ENCODE data around the gene KLHL24. TPM values are rescaled to one million over a fixed set of nuclear protein-coding genes. Genes with fewer than 3 reads are reported as not detected.

KLHL24 gene
- polyA plus RNA-seq, 1 donor from 2014 or later, result 92.1 TPM

DNA sequence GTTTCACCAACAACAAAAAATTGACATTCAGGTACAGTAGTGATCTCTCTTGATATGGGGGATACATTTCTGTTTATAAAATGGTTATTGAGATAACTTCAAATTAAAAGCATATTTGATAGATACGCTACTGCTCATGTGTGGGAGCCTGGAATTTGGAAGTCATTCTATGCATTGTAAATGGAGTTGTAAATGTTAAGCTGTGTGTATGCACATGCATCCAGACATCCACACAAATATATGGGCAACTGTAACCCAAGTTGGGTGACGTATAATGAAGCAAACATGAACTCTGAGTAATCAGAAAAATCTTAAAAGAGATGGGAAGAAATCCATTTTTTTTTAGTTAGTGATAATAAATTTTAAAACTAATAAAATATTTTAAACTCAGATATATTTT lies 9.8 kb downstream of the KLHL24 start:
- H3K4me3 ChIP-seq (ENCODE audit: low read length), result no peak overlapping the region
- H3K9me2 ChIP-seq (ENCODE audit: insufficient read depth, low read length), result no peaks in the 10 kb centered on the region
- H3K27ac ChIP-seq (ENCODE audit: low read length), result no peak overlapping the region
- peaks cover 70% of the 10 kb centered on the region for H3K79me2 ChIP-seq (replicated peaks; ENCODE audit: insufficient read depth, low read length)
- peaks cover 9% of the 10 kb centered on the region for H4K20me1 ChIP-seq (ENCODE audit: insufficient read depth)
- H3F3A ChIP-seq (ENCODE audit: insufficient read depth, low read length, poor library complexity, severe bottlenecking), result no peaks in the 10 kb centered on the region
- TF ChIP-seq, protein P1, sequence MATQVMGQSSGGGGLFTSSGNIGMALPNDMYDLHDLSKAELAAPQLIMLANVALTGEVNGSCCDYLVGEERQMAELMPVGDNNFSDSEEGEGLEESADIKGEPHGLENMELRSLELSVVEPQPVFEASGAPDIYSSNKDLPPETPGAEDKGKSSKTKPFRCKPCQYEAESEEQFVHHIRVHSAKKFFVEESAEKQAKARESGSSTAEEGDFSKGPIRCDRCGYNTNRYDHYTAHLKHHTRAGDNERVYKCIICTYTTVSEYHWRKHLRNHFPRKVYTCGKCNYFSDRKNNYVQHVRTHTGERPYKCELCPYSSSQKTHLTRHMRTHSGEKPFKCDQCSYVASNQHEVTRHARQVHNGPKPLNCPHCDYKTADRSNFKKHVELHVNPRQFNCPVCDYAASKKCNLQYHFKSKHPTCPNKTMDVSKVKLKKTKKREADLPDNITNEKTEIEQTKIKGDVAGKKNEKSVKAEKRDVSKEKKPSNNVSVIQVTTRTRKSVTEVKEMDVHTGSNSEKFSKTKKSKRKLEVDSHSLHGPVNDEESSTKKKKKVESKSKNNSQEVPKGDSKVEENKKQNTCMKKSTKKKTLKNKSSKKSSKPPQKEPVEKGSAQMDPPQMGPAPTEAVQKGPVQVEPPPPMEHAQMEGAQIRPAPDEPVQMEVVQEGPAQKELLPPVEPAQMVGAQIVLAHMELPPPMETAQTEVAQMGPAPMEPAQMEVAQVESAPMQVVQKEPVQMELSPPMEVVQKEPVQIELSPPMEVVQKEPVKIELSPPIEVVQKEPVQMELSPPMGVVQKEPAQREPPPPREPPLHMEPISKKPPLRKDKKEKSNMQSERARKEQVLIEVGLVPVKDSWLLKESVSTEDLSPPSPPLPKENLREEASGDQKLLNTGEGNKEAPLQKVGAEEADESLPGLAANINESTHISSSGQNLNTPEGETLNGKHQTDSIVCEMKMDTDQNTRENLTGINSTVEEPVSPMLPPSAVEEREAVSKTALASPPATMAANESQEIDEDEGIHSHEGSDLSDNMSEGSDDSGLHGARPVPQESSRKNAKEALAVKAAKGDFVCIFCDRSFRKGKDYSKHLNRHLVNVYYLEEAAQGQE (IDR thresholded peaks at IDR 0.05; ENCODE audit: borderline replicate concordance), result no peak
- TF ChIP-seq MXI1 (conservative IDR thresholded peaks at IDR 0.05; ENCODE audit: poor library complexity, severe bottlenecking), result no peak
- no peak for TF ChIP-seq TAF1 (IDR thresholded peaks at IDR 0.05; ENCODE audit: low read depth)
- TF ChIP-seq RAD21 (conservative IDR thresholded peaks at IDR 0.05), result no peak
- TF ChIP-seq, protein P2, sequence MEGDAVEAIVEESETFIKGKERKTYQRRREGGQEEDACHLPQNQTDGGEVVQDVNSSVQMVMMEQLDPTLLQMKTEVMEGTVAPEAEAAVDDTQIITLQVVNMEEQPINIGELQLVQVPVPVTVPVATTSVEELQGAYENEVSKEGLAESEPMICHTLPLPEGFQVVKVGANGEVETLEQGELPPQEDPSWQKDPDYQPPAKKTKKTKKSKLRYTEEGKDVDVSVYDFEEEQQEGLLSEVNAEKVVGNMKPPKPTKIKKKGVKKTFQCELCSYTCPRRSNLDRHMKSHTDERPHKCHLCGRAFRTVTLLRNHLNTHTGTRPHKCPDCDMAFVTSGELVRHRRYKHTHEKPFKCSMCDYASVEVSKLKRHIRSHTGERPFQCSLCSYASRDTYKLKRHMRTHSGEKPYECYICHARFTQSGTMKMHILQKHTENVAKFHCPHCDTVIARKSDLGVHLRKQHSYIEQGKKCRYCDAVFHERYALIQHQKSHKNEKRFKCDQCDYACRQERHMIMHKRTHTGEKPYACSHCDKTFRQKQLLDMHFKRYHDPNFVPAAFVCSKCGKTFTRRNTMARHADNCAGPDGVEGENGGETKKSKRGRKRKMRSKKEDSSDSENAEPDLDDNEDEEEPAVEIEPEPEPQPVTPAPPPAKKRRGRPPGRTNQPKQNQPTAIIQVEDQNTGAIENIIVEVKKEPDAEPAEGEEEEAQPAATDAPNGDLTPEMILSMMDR (IDR thresholded peaks at IDR 0.05; ENCODE audit: poor library complexity, severe bottlenecking), result no peak
- TF ChIP-seq EZH2 (IDR thresholded peaks at IDR 0.05; ENCODE audit: borderline replicate concordance, insufficient read depth, low read length, poor library complexity, severe bottlenecking), result no peak
- no peak for TF ChIP-seq EP300 (conservative IDR thresholded peaks at IDR 0.05; ENCODE audit: poor library complexity, severe bottlenecking)
- no peak for TF ChIP-seq SMC3 (conservative IDR thresholded peaks at IDR 0.05; ENCODE audit: poor library complexity)
- no peak for TF ChIP-seq POLR2AphosphoS5 (IDR thresholded peaks at IDR 0.05)
- H3K36me3 ChIP-seq (ENCODE audit: insufficient read depth, low read length), result no peaks in the 10 kb centered on the region
- H3K9ac ChIP-seq (ENCODE audit: low read length), result no peak overlapping the region
- H2AFZ ChIP-seq (ENCODE audit: low read depth, low read length), result no peak overlapping the region
- H3K27me3 ChIP-seq (ENCODE audit: insufficient read depth, low read depth, low read length), result no peaks in the 10 kb centered on the region
- H3K4me2 ChIP-seq (ENCODE audit: low read length), result no peak overlapping the region
- no peaks in the 10 kb centered on the region for H3K9me3 ChIP-seq (ENCODE audit: low read length)

GRCh38 chr3:183650554-183650953 lies 15.1 kb downstream of the KLHL24 start:
- Histone ChIP-seq H3K27ac (ENCODE audit: low read length) (no peak overlapping the region), H4K20me1 (ENCODE audit: insufficient read depth) (no peaks in the 10 kb centered on the region), H3K36me3 (ENCODE audit: insufficient read depth, low read length) (peaks cover 16% of the 10 kb centered on the region), H3K4me2 (ENCODE audit: low read length) (no peak overlapping the region), H3K9me3 (ENCODE audit: low read length) (no peaks in the 10 kb centered on the region), H3K79me2 (replicated peaks; ENCODE audit: insufficient read depth, low read length) (peaks cover 65% of the 10 kb centered on the region), H3F3A (ENCODE audit: insufficient read depth, low read length, poor library complexity, severe bottlenecking) (no peaks in the 10 kb centered on the region), H3K9ac (ENCODE audit: low read length) (no peak overlapping the region), H3K27me3 (ENCODE audit: insufficient read depth, low read depth, low read length) (no peaks in the 10 kb centered on the region), H3K9me2 (ENCODE audit: insufficient read depth, low read length) (no peaks in the 10 kb centered on the region), H3K4me3 (ENCODE audit: low read length) (no peak overlapping the region), H2AFZ (ENCODE audit: low read depth, low read length) (no peak overlapping the region)
- no peak for TF ChIP-seq SMC3 (conservative IDR thresholded peaks at IDR 0.05; ENCODE audit: poor library complexity)
- no peak for TF ChIP-seq POLR2AphosphoS5 (IDR thresholded peaks at IDR 0.05)
- TF ChIP-seq, protein P1 (IDR thresholded peaks at IDR 0.05; ENCODE audit: borderline replicate concordance), result no peak
- no peak for TF ChIP-seq EP300 (conservative IDR thresholded peaks at IDR 0.05; ENCODE audit: poor library complexity, severe bottlenecking)
- no peak for TF ChIP-seq RAD21 (conservative IDR thresholded peaks at IDR 0.05)
- no peak for TF ChIP-seq TAF1 (IDR thresholded peaks at IDR 0.05; ENCODE audit: low read depth)
- TF ChIP-seq, protein P2 (IDR thresholded peaks at IDR 0.05; ENCODE audit: poor library complexity, severe bottlenecking), result no peak
- no peak for TF ChIP-seq EZH2 (IDR thresholded peaks at IDR 0.05; ENCODE audit: borderline replicate concordance, insufficient read depth, low read length, poor library complexity, severe bottlenecking)
- no peak for TF ChIP-seq MXI1 (conservative IDR thresholded peaks at IDR 0.05; ENCODE audit: poor library complexity, severe bottlenecking)
